ENCODE results near the gene MGMT. TPM values are rescaled to one million over a fixed set of nuclear protein-coding genes. Genes with fewer than 3 reads are reported as not detected.

The MGMT gene
- total and polyA plus RNA-seq, 2 donors (not counting 3 experiments of a cell fraction or from before 2014, with no cell fraction given): 15.0 to 15.2 TPM

GRCh38 chr10:129545261-129545660 lies 78.2 kb downstream of the MGMT start:
- H2AFZ ChIP-seq (ENCODE audit: low read depth, low read length): no peak overlapping the region
- DNase-seq (ENCODE audit: low read depth, low spot score): no peak
- dilution Hi-C loops (cut with MboI; ENCODE audit: extremely low pct_ligation_motif_present, low sequenced_read_pairs): no loop called here
- no peak for FAIRE-seq
- H3K4me2 ChIP-seq (ENCODE audit: insufficient read depth, low read length): no peak overlapping the region
- no peaks in the 10 kb centered on the region for H3K9me1 ChIP-seq (replicated peaks; ENCODE audit: control insufficient read depth, extremely low read depth, insufficient read depth, low read length)
- no TSS peak for BruUV-seq (replicated peaks)
- intact Hi-C loops (cut with micrococcal nuclease): loop anchor here (10.0 kb wide), 1 partner anchor 510 kb away; no protein-coding TSS in a partner anchor
- no peaks in the 10 kb centered on the region for H3K9me3 ChIP-seq (replicated peaks; ENCODE audit: control insufficient read depth, insufficient read depth, low read length)
- H3K4me1 ChIP-seq (ENCODE audit: control insufficient read depth, extremely low read depth, insufficient read depth, low read length): no peaks in the 10 kb centered on the region
- H3K79me2 ChIP-seq (ENCODE audit: control insufficient read depth, insufficient read depth, low read length): no peaks in the 10 kb centered on the region
- H3K36me3 ChIP-seq (ENCODE audit: control insufficient read depth in 2 of 2, extremely low read depth in 1 of 2, insufficient read depth in 2 of 2, low read length in 2 of 2): no peaks in the 10 kb centered on the region
- H3K4me3 ChIP-seq (replicated peaks in 1 of 3; ENCODE audit: insufficient read depth in 1 of 3, low read depth in 1 of 3, low read length in 3 of 3): no peak overlapping the region
- TF ChIP-seq EZH2 (IDR thresholded peaks at IDR 0.05; ENCODE audit: borderline replicate concordance, low read depth, low read length, severe bottlenecking) (no peak), GATA2 (IDR thresholded peaks at IDR 0.05; ENCODE audit: insufficient read depth, insufficient read length, low read depth, low read length) (no peak), MYC (IDR thresholded peaks at IDR 0.05; ENCODE audit: low read depth, low read length) (no peak), POLR2AphosphoS5 (IDR thresholded peaks at IDR 0.05; ENCODE audit: insufficient read depth, low read depth, low read length) (no peak), JUN (IDR thresholded peaks at IDR 0.05; ENCODE audit: borderline replicate concordance, insufficient read depth, insufficient read length, low read depth) (no peak), MAX (IDR thresholded peaks at IDR 0.05; ENCODE audit: insufficient read depth, insufficient read length) (no peak), FOS (IDR thresholded peaks at IDR 0.05; ENCODE audit: borderline replicate concordance, insufficient read depth, low read length) (no peak), CTCF (IDR thresholded peaks at IDR 0.05; ENCODE audit: extremely low read depth in 1 of 2, insufficient read depth in 1 of 2, low read depth in 1 of 2, low read length in 2 of 2) (no peak), POLR2A (IDR thresholded peaks at IDR 0.05; ENCODE audit: low read depth, low read length) (no peak)
- no peak overlapping the region for H3K9ac ChIP-seq (replicated peaks; ENCODE audit: extremely low read depth, insufficient read depth, low read length)
- POLR2A ChIA-PET: no interaction called here
- no peaks in the 10 kb centered on the region for H4K20me1 ChIP-seq (replicated peaks; ENCODE audit: control insufficient read depth, extremely low read depth, insufficient read depth, low read length)
- H3K27ac ChIP-seq (ENCODE audit: insufficient read depth, low read depth, low read length): no peak overlapping the region
- CTCF ChIA-PET: no interaction called here
- no peaks in the 10 kb centered on the region for H3K27me3 ChIP-seq (ENCODE audit: control insufficient read depth in 2 of 2, insufficient read depth in 2 of 2, low read length in 2 of 2)
